ENCODE results near the gene NEURL1B.

- TF ChIP-seq CTCF (IDR thresholded peaks at IDR 0.05) (no peak), POLR2A (IDR thresholded peaks at IDR 0.05) (no peak)
Measured at GRCh38 chr5:172662596-172662995, 21.5 kb downstream of the NEURL1B start.
